Kidney epithelial cell (primary cell): ENCODE data around the gene EYA4. TPM values are rescaled to one million over a fixed set of nuclear protein-coding genes. Genes with fewer than 3 reads are reported as not detected.

ENCODE experiments used
- DNase-seq: peaks from one replicate; pipeline ENCODE4 v3.0.0-alpha.2; 2010; ENCODE audit warnings: low read depth
- H3K27me3 ChIP-seq: 2 replicates; pipeline ENCODE4 v1.6.0; 2011; ENCODE audit warnings: low read length; ENCODE audit not compliant: control insufficient read depth, insufficient read depth
- H3K36me3 ChIP-seq: 2 replicates; pipeline ENCODE4 v1.5.1; 2011; ENCODE audit warnings: low read length; ENCODE audit not compliant: control insufficient read depth, insufficient read depth
- H3K4me3 ChIP-seq: 2 replicates; pipeline ENCODE4 v1.5.1; 2011; ENCODE audit warnings: low read depth, mild to moderate bottlenecking, control low read depth, low read length
- total RNA-seq: library from RNA; depleted of rRNA; stranded (reverse); fragments of >200 nt; gene quantifications from 2 replicates; pipeline ENCODE4 v1.2.3, GENCODE V29; 2015
- TF ChIP-seq, protein P1 (sequence below): IDR thresholded peaks from 2 replicates; pipeline ENCODE4 v1.5.1; 2011; ENCODE audit warnings: mild to moderate bottlenecking, moderate library complexity, low read length, control low read depth, inconsistent platforms; ENCODE audit not compliant: insufficient read depth, poor library complexity, severe bottlenecking

The EYA4 gene
- total RNA-seq, 1 donor from 2014 or later = 0.58 TPM

DNA sequence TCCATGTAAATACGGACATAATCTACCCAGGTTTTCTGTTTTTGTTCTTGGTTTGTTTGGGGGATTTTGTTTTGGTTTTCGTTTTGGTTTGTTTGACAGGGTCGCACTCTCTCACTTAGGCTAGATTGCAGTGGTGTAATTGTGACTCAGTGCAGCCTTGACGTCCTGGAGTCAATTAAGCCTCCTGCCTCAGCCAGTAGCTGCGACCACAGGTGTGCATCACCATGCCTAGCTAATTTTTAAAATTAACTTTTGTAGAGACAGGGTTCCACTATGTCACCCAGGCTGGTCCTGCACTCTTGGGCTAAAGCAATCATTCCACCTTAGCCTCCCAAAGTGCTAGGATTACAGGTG, 37.8 kb upstream of the EYA4 start:
- no peaks in the 10 kb centered on the region for H3K27me3 ChIP-seq
- DNase-seq = no peak
- TF ChIP-seq, protein P1, sequence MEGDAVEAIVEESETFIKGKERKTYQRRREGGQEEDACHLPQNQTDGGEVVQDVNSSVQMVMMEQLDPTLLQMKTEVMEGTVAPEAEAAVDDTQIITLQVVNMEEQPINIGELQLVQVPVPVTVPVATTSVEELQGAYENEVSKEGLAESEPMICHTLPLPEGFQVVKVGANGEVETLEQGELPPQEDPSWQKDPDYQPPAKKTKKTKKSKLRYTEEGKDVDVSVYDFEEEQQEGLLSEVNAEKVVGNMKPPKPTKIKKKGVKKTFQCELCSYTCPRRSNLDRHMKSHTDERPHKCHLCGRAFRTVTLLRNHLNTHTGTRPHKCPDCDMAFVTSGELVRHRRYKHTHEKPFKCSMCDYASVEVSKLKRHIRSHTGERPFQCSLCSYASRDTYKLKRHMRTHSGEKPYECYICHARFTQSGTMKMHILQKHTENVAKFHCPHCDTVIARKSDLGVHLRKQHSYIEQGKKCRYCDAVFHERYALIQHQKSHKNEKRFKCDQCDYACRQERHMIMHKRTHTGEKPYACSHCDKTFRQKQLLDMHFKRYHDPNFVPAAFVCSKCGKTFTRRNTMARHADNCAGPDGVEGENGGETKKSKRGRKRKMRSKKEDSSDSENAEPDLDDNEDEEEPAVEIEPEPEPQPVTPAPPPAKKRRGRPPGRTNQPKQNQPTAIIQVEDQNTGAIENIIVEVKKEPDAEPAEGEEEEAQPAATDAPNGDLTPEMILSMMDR = no peak
- H3K36me3 ChIP-seq = no peaks in the 10 kb centered on the region
- H3K4me3 ChIP-seq = no peak overlapping the region

DNA sequence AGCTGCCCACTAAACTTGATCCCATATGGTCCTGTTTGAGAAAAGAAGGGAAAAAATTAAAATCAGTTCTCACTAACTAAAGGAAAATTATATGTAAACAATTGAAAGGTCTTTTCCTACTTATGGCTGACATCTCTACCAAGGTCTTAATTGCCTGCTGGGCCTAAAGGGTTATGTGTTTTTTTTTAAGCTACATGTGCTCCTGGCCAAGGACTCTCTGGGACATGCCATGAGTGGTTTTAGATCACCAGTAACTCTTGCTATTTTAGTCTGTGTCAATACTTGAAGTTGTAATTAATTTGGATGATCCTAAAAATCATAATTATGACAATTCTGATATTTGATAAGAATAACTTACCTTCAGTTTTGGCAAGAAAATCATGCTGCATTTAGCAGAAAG, 35.9 kb upstream of the EYA4 start:
- no peak for DNase-seq
- Histone ChIP-seq H3K36me3 (no peaks in the 10 kb centered on the region), H3K27me3 (no peaks in the 10 kb centered on the region), H3K4me3 (no peak overlapping the region)
- TF ChIP-seq, protein P1 = no peak

DNA sequence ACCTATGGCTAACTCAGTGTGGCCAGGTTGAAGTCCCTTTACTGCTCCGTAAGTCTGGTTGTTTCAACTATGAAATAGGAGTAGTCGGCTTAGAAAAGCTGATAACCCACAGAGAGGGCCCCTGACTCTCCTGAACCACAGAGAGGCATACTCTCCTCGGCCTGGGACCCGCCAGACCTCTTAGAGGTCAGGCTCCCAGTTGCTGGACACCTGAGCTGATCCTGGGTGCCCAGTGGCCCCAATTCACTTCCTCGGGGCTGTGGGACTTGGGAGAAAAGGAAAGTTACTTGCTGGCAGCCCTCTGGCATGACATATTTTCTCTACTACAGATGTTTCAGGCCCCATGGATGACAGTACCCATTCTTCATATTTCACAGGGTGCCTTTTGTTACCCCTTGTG, 34.2 kb upstream of the EYA4 start:
- no peak overlapping the region for H3K4me3 ChIP-seq
- TF ChIP-seq, protein P1 = no peak
- H3K36me3 ChIP-seq = no peaks in the 10 kb centered on the region
- no peaks in the 10 kb centered on the region for H3K27me3 ChIP-seq
- DNase-seq = no peak

DNA sequence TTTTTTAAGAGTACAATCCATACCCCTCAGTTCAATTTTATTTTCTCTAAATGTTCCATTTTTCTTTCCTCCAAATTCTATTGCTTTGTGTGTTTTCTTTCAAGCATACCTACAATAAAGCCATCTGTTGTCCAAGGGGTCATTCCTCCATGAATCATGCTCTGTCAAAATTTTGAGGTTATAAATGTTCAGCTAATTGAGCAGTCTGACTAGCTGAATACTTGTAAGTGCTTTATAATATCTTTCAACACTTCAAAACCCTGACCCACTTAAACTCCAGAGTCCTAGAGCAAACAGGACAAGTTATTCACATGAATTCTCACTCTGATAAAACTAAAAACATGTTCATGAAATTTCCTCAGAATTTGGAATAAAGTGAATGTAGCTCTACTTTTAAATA, 33.4 kb upstream of the EYA4 start:
- TF ChIP-seq, protein P1 = no peak
- no peak for DNase-seq
- Histone ChIP-seq H3K27me3 (no peaks in the 10 kb centered on the region), H3K36me3 (no peaks in the 10 kb centered on the region), H3K4me3 (no peak overlapping the region)

DNA sequence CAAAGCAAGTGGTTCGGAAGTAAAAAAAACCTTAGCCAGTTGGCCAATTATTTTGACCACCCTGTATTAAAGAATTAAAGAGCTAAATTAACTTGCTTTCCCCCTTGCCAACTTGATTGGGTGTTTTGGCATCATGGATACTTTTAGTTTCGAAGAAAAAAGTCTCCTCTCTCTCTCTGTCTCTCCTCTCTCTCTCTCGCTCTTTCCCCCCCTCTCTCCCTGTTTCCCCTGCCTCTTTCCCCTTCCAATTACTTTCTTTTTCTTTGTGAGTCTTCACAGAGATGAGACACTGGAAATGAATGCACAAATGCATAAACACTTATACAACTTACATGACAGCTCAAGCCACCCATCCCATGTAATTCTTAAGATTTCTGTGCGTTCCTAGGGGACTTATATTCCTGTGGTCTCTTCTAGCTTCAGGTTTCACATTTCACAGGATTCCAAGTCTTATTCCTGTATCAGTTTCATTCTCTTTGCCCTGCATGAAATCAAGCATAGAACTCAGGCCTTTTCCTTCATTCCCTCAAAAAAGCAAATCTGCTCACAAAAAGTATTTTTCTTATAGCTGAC, 32.9 kb upstream of the EYA4 start:
- TF ChIP-seq, protein P1 = no peak
- H3K27me3 ChIP-seq = no peaks in the 10 kb centered on the region
- H3K36me3 ChIP-seq = no peaks in the 10 kb centered on the region
- no peak for DNase-seq
- no peak overlapping the region for H3K4me3 ChIP-seq

DNA sequence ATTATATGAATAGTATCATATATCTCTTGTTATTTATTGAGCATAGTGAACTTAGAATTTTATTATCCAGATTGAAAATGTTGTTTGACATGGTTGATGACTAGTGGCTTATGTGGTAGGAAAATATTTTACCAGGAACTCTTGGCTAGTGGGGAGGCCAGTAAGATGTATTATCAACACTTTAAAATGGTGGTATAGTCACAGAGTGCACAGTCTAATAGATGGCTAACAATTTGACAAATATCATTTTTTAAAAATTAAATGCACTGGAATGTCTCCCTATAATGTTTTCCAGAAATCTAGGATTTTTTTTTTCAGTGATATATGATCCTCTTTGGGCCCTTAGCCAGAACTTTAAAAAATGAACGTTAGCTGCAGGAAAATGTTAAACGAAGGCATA, 26.9 kb upstream of the EYA4 start:
- Histone ChIP-seq H3K4me3 (no peak overlapping the region), H3K27me3 (no peaks in the 10 kb centered on the region), H3K36me3 (no peaks in the 10 kb centered on the region)
- DNase-seq = no peak
- TF ChIP-seq, protein P1 = no peak
